Activated CD4-positive, alpha-beta T cell treated with anti-CD3 and anti-CD28 coated beads, Interleukin-2, amount 50 U/mL, for 24 hours (primary cell): Measurements from ENCODE around the gene OR10G3.
A peak's percentile ranks its signal among the peaks of the same experiment; 100 is the strongest.

ENCODE experiments used
- DNase-seq, 2 donors: peaks; one replicate each; pipeline ENCODE4 v3.0.0-alpha.2; 2020; ENCODE audit warnings: low read depth in 1 of 2, low spot score in 1 of 2

The OR10G3 gene

GRCh38 chr14:21536418-21537089 is 43.3 kb downstream of the OR10G3 start:
- no peak for DNase-seq

- DNase-seq = no peak
Measured at GRCh38 chr14:21535545-21536417, 44.1 kb downstream of the OR10G3 start.

GRCh38 chr14:21534576-21534975 is 45.3 kb downstream of the OR10G3 start:
- no peak for DNase-seq

- no peak for DNase-seq
Measured at GRCh38 chr14:21533294-21533693, 46.6 kb downstream of the OR10G3 start.

- DNase-seq = no peak
Measured at GRCh38 chr14:21529515-21529914, 50.4 kb downstream of the OR10G3 start.

GRCh38 chr14:21528381-21529348 is 51.2 kb downstream of the OR10G3 start:
- DNase-seq = no peak

GRCh38 chr14:21527318-21527679 is 52.6 kb downstream of the OR10G3 start:
- no peak for DNase-seq

GRCh38 chr14:21526672-21527317 is 53.1 kb downstream of the OR10G3 start:
- no peak for DNase-seq

GRCh38 chr14:21525962-21526671 is 53.8 kb downstream of the OR10G3 start, which contains the start of gene SALL2:
TSS of gene SALL2 (minus strand) at chr14:21526346. CDS start at chr14:21526127, 219 bp downstream.
- DNase-seq = peak; percentile 29 to 57

- no peak for DNase-seq
Measured at GRCh38 chr14:21525571-21525961, 54.3 kb downstream of the OR10G3 start.

GRCh38 chr14:21524575-21525490 is 55.0 kb downstream of the OR10G3 start:
- no peak for DNase-seq

GRCh38 chr14:21523203-21523602 is 56.7 kb downstream of the OR10G3 start:
- no peak for DNase-seq

GRCh38 chr14:21521501-21521900 is 58.4 kb downstream of the OR10G3 start:
- no peak for DNase-seq

- no peak for DNase-seq
Measured at GRCh38 chr14:21520767-21521166, 59.1 kb downstream of the OR10G3 start.

- DNase-seq = no peak
Measured at GRCh38 chr14:21518725-21519124, 61.2 kb downstream of the OR10G3 start.
